ENCODE data around the gene DTHD1. TPM values are rescaled to one million over a fixed set of nuclear protein-coding genes. Genes with fewer than 3 reads are reported as not detected.

The DTHD1 gene
- total RNA-seq, 1 experiment from 2014 or later, result not detected

DNA sequence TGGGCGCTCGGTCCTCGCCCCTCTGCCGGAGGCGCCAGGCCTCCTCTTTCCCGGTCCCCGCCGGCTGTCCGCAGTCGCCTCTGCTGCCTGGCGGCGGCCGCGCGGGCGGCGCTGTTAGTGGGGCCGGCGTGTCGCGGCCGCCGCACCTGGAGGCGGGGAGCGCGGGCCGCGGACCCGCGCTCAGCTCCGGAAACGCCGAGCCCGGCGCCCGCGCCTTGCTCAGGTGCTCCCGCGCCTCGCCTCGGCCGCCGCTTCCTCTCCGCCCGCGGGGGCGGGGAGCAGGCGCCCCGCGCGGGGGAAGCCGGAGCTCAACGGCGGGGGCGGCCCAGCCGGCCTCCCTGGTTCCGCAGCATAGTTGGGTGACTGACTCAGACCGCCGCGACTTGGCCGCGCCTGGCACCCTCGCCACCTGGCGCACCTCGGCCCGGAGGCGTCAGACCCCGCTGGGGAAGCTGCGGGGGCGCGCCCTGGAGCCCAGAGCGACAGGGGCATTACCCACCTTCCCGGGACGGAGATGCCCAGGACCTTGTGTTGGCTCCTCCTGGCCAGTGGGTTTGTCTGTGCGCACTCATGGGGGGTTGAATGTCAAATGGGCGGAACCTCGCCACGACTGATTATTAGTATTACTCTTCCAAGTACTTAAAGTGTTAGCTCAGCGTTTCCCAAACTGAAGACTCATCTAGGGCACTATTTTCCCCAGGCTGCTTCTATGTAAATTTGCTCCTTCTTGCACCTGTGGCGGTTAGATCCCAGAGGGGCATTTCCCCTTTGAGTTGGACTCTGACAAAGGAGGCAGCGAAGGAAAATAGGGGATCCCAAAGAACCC lies 36.9 kb upstream of the DTHD1 start, which contains the start of gene ARAP2:
ARAP2 (minus strand) TSS at position 258 of the 826 bp plus-strand sequence. CDS start 15,028 bp downstream, outside the sequence.
- Mint-ChIP-seq H3K4me3 (ENCODE audit: unreplicated experiment) (peak within 1 kb of the TSS; percentile 81), H3K9me3 (ENCODE audit: unreplicated experiment) (no peaks in the 10 kb centered on the region), H3K36me3 (ENCODE audit: insufficient read depth, unreplicated experiment) (no peaks in the 10 kb centered on the region), H3K4me1 (ENCODE audit: low read depth, unreplicated experiment) (no peaks in the 10 kb centered on the region), H3K27me3 (ENCODE audit: insufficient read depth, unreplicated experiment) (no peaks in the 10 kb centered on the region), H3K27ac (ENCODE audit: unreplicated experiment) (peak within 1 kb of the TSS; percentile 75)
- TSS peak; percentile 91 for BruUV-seq (replicated peaks)
- ChIA-PET CTCF (interaction anchor here (0.6 kb wide), 1 partner anchor 188 kb away, joined by 3 read pairs; no protein-coding TSS in a partner anchor), POLR2A (no interaction called here)
- TF ChIP-seq, protein P1, sequence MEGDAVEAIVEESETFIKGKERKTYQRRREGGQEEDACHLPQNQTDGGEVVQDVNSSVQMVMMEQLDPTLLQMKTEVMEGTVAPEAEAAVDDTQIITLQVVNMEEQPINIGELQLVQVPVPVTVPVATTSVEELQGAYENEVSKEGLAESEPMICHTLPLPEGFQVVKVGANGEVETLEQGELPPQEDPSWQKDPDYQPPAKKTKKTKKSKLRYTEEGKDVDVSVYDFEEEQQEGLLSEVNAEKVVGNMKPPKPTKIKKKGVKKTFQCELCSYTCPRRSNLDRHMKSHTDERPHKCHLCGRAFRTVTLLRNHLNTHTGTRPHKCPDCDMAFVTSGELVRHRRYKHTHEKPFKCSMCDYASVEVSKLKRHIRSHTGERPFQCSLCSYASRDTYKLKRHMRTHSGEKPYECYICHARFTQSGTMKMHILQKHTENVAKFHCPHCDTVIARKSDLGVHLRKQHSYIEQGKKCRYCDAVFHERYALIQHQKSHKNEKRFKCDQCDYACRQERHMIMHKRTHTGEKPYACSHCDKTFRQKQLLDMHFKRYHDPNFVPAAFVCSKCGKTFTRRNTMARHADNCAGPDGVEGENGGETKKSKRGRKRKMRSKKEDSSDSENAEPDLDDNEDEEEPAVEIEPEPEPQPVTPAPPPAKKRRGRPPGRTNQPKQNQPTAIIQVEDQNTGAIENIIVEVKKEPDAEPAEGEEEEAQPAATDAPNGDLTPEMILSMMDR (IDR thresholded peaks at IDR 0.05; ENCODE audit: insufficient read depth in 1 of 2, low read depth in 1 of 2, low read length in 1 of 2, severe bottlenecking in 1 of 2, unreplicated experiment in 1 of 2), result no peak
- peak; percentile 60 to 79 for DNase-seq
- no peaks in the 10 kb centered on the region for H3K36me3 ChIP-seq (ENCODE audit: control insufficient read depth, insufficient read depth, low read length)
- peak within 1 kb of the TSS; percentile 51 for H3K4me3 ChIP-seq (ENCODE audit: low read depth, low read length)
- H3K27me3 ChIP-seq (replicated peaks; ENCODE audit: control insufficient read depth, insufficient read depth, low read length), result no peaks in the 10 kb centered on the region
- H3K9me3 ChIP-seq, result no peaks in the 10 kb centered on the region
- intact Hi-C loops (cut with micrococcal nuclease; ENCODE audit: unreplicated experiment), result no loop called here
- H3K4me1 ChIP-seq, result 0 out of 2 replicates have a peak, but pooled peaks cover 3% of the 10 kb centered on the region

DNA sequence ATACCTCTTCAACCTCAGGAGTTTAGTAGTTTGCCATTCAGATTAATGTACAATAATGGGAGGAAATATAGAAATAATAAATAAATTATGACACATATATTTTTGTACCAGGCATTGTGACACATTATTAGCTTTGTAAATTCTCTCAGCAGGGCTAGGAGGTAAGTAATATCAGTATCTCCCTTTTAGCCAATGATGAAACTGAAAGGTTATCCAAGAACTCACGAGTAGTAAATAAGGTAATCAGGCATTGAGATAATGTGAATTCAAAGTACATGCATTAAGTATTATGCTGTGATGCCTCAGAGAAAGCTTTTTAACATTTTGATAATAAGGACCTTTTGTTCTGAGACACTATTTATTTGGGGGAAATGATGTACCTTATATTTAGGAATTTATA lies 31.8 kb upstream of the DTHD1 start:
- POLR2A ChIA-PET, result no interaction called here
- Mint-ChIP-seq H3K4me1 (ENCODE audit: low read depth, unreplicated experiment) (no peaks in the 10 kb centered on the region), H3K4me3 (ENCODE audit: unreplicated experiment) (no peak overlapping the region), H3K27me3 (ENCODE audit: insufficient read depth, unreplicated experiment) (no peaks in the 10 kb centered on the region), H3K36me3 (ENCODE audit: insufficient read depth, unreplicated experiment) (no peaks in the 10 kb centered on the region), H3K9me3 (ENCODE audit: unreplicated experiment) (no peaks in the 10 kb centered on the region), H3K27ac (ENCODE audit: unreplicated experiment) (no peak overlapping the region)
- CTCF ChIA-PET, result no interaction called here
- BruUV-seq (replicated peaks), result no TSS peak
- DNase-seq, result no peak
- Histone ChIP-seq H3K36me3 (ENCODE audit: control insufficient read depth, insufficient read depth, low read length) (no peaks in the 10 kb centered on the region), H3K4me1 (no peaks in the 10 kb centered on the region), H3K9me3 (no peaks in the 10 kb centered on the region), H3K27me3 (replicated peaks; ENCODE audit: control insufficient read depth, insufficient read depth, low read length) (no peaks in the 10 kb centered on the region), H3K4me3 (ENCODE audit: low read depth, low read length) (no peak overlapping the region)
- intact Hi-C loops (cut with micrococcal nuclease; ENCODE audit: unreplicated experiment), result no loop called here
- TF ChIP-seq, protein P1 (IDR thresholded peaks at IDR 0.05; ENCODE audit: insufficient read depth in 1 of 2, low read depth in 1 of 2, low read length in 1 of 2, severe bottlenecking in 1 of 2, unreplicated experiment in 1 of 2), result no peak

DNA sequence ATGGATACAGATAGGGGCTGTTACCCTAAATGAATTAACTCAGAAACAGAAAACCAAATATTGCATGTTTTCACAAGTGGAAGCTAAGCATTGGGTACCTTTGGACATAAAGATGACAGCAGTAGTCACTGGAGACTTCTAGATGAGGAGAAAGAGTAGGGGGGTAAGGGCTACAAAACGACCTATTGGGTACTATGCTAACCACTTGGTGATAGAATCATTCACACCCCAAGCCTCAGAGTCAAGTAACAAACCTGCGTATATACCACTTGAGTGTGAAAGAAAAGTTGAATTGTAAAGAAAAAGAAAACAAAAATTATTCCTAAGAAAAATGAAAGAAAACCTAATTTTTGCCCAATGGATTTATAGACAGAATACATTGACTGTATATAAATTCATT lies 29.4 kb upstream of the DTHD1 start:
- no peaks in the 10 kb centered on the region for H3K27me3 Mint-ChIP-seq (ENCODE audit: insufficient read depth, unreplicated experiment)
- no peaks in the 10 kb centered on the region for H3K27me3 ChIP-seq (replicated peaks; ENCODE audit: control insufficient read depth, insufficient read depth, low read length)
- H3K4me3 ChIP-seq (ENCODE audit: low read depth, low read length), result no peak overlapping the region
- H3K27ac Mint-ChIP-seq (ENCODE audit: unreplicated experiment), result no peak overlapping the region
- no peaks in the 10 kb centered on the region for H3K36me3 ChIP-seq (ENCODE audit: control insufficient read depth, insufficient read depth, low read length)
- DNase-seq, result no peak
- TF ChIP-seq, protein P1 (IDR thresholded peaks at IDR 0.05; ENCODE audit: insufficient read depth in 1 of 2, low read depth in 1 of 2, low read length in 1 of 2, severe bottlenecking in 1 of 2, unreplicated experiment in 1 of 2), result no peak
- H3K4me1 Mint-ChIP-seq (ENCODE audit: low read depth, unreplicated experiment), result no peaks in the 10 kb centered on the region
- no peak overlapping the region for H3K4me3 Mint-ChIP-seq (ENCODE audit: unreplicated experiment)
- H3K9me3 ChIP-seq, result no peaks in the 10 kb centered on the region
- ChIA-PET POLR2A (no interaction called here), CTCF (no interaction called here)
- no peaks in the 10 kb centered on the region for H3K4me1 ChIP-seq
- no peaks in the 10 kb centered on the region for H3K9me3 Mint-ChIP-seq (ENCODE audit: unreplicated experiment)
- intact Hi-C loops (cut with micrococcal nuclease; ENCODE audit: unreplicated experiment), result no loop called here
- BruUV-seq (replicated peaks), result no TSS peak
- no peaks in the 10 kb centered on the region for H3K36me3 Mint-ChIP-seq (ENCODE audit: insufficient read depth, unreplicated experiment)

Measured in Caco-2 (cell line).